CD14-positive monocyte (primary cell): ENCODE results near the gene TP53RK. TPM values are rescaled to one million over a fixed set of nuclear protein-coding genes. Genes with fewer than 3 reads are reported as not detected.
A peak's percentile ranks its signal among the peaks of the same experiment; 100 is the strongest.

ENCODE experiments used
- DNase-seq, 3 donors: peaks; one replicate each; pipeline ENCODE4 v3.0.0-alpha.2; 2011 to 2022
- H2AFZ ChIP-seq: 2 replicates; pipeline ENCODE4 v1.6.0; 2012; ENCODE audit warnings: mild to moderate bottlenecking, low read depth, low read length, inconsistent platforms; ENCODE audit not compliant: insufficient read depth, poor library complexity, severe bottlenecking
- H3K27ac ChIP-seq, 2 donors: 1 replicate in 1 of 2; 2 replicates in 1 of 2; pipeline ENCODE4 v1.5.1; 2012 to 2013; ENCODE audit warnings: low read length in 2 of 2, control low read depth in 1 of 2, inconsistent platforms in 1 of 2, low read depth in 1 of 2, mild to moderate bottlenecking in 1 of 2
- H3K27me3 ChIP-seq, 2 donors: one replicate each; pipeline versions ENCODE4 v1.6.0 to v1.6.1; 2011 to 2013; ENCODE audit warnings: low read length in 2 of 2; ENCODE audit not compliant: control insufficient read depth in 2 of 2, insufficient read depth in 2 of 2
- H3K36me3 ChIP-seq, 2 donors: replicated peaks in 1 of 2; 1 replicate in 1 of 2; 2 replicates in 1 of 2; pipeline versions ENCODE4 v1.5.1 to v1.6.1; 2012 to 2013; ENCODE audit warnings: low read length in 2 of 2, control low read depth in 1 of 2, inconsistent platforms in 1 of 2, mild to moderate bottlenecking in 1 of 2; ENCODE audit not compliant: insufficient read depth in 2 of 2, control insufficient read depth in 1 of 2
- H3K4me1 ChIP-seq, 2 donors: 1 replicate in 1 of 2; 2 replicates in 1 of 2; pipeline versions ENCODE4 v1.5.1 to v1.6.1; 2012 to 2013; ENCODE audit warnings: low read length in 2 of 2, control low read depth in 1 of 2, inconsistent platforms in 1 of 2, mild to moderate bottlenecking in 1 of 2, moderate library complexity in 1 of 2; ENCODE audit not compliant: insufficient read depth in 2 of 2, control insufficient read depth in 1 of 2
- H3K4me2 ChIP-seq: replicated peaks from 2 replicates; pipeline ENCODE3; 2012; ENCODE audit warnings: low read length, moderate library complexity, mild to moderate bottlenecking; ENCODE audit not compliant: poor library complexity, severe bottlenecking; ENCODE audit errors: extremely low read depth
- H3K4me3 ChIP-seq, 3 experiments: fragments of 200-600 bp in 1 of 3; sonication (generic) in 1 of 3; replicated peaks in 1 of 3; 1 replicate in 2 of 3; 2 replicates in 1 of 3; pipeline ENCODE4 v1.5.1; 2011 to 2013; ENCODE audit warnings: low read length in 3 of 3, mild to moderate bottlenecking in 3 of 3, control low read depth in 2 of 3, low read depth in 2 of 3, inconsistent platforms in 1 of 3, moderate library complexity in 1 of 3
- H3K79me2 ChIP-seq: 2 replicates; pipeline ENCODE4 v1.6.0; 2012; ENCODE audit warnings: mild to moderate bottlenecking, control low read depth, inconsistent platforms, low read length, moderate library complexity; ENCODE audit not compliant: insufficient read depth
- H3K9ac ChIP-seq: 2 replicates; pipeline ENCODE4 v1.6.0; 2017; ENCODE audit warnings: low read length, mild to moderate bottlenecking; ENCODE audit not compliant: insufficient read depth, poor library complexity, severe bottlenecking
- H3K9me3 ChIP-seq, 2 donors: replicated peaks in 1 of 2; 1 replicate in 1 of 2; 2 replicates in 1 of 2; pipeline versions ENCODE4 v1.5.1 to v1.6.1; 2012 to 2013; ENCODE audit warnings: low read length in 2 of 2, control low read depth in 1 of 2; ENCODE audit not compliant: control insufficient read depth in 1 of 2, insufficient read depth in 1 of 2
- H4K20me1 ChIP-seq: 2 replicates; pipeline ENCODE4 v1.6.0; 2012; ENCODE audit warnings: mild to moderate bottlenecking, low read length, control low read depth, moderate library complexity; ENCODE audit not compliant: insufficient read depth
- H3K27ac Mint-ChIP-seq, 7 donors: one replicate each; pipeline ENCODE4 v1.8.0; 2020; ENCODE audit warnings: mild to moderate bottlenecking in 7 of 7, mixed read lengths in 7 of 7, moderate library complexity in 6 of 7, inconsistent platforms in 2 of 7
- H3K27me3 Mint-ChIP-seq, 3 donors: one replicate each; pipeline ENCODE4 v1.8.0; 2021 to 2022; ENCODE audit warnings: low read depth in 3 of 3, mild to moderate bottlenecking in 3 of 3, mixed read lengths in 3 of 3, moderate library complexity in 3 of 3, inconsistent platforms in 1 of 3
- H3K36me3 Mint-ChIP-seq, 2 donors: one replicate each; pipeline ENCODE4 v1.8.0; 2020; ENCODE audit warnings: mixed read lengths in 2 of 2, inconsistent platforms in 1 of 2, mild to moderate bottlenecking in 1 of 2
- H3K4me1 Mint-ChIP-seq: one replicate; pipeline ENCODE4 v1.8.0; 2020; ENCODE audit warnings: mild to moderate bottlenecking, mixed read lengths
- H3K4me3 Mint-ChIP-seq, 2 donors: one replicate each; pipeline ENCODE4 v1.8.0; 2020; ENCODE audit warnings: mild to moderate bottlenecking in 2 of 2, mixed read lengths in 2 of 2, moderate library complexity in 1 of 2
- H3K9me3 Mint-ChIP-seq, 7 donors: one replicate each; pipeline ENCODE4 v1.8.0; 2020 to 2022; ENCODE audit warnings: mixed read lengths in 7 of 7, mild to moderate bottlenecking in 6 of 7, moderate library complexity in 6 of 7, inconsistent platforms in 2 of 7
- CTCF ChIP-seq: fragments of 200-600 bp; IDR thresholded peaks from one replicate; pipeline ENCODE4 v1.8.0; 2022; ENCODE audit warnings: antibody characterized with exemption, mild to moderate bottlenecking
- WGBS: methylation state at CpG from one replicate; pipeline ENCODE4 v1.1.5; 2013; ENCODE audit warnings: missing lambda C conversion rate; ENCODE audit not compliant: insufficient coverage; 5-methylcytosine and 5-hydroxymethylcytosine counted together
- intact Hi-C, 2 donors: fragments of 100-400 bp; cut with micrococcal nuclease; formaldehyde crosslinking; loops; one replicate each; pipeline versions ENCODE4 v1.15.0 to v1.15.1; 2023
- polyA plus RNA-seq, 3 donors: library from polyadenylated mRNA; depleted of rRNA in 1 of 3; unstranded in 2 of 3; stranded (reverse) in 1 of 3; fragments of 300-500 nt in 2 of 3; fragments of >200 nt in 1 of 3; fragmentation: Illumina TruSeq in 2 of 3; gene quantifications; 1 replicate in 2 of 3; 2 replicates in 1 of 3; pipeline ENCODE4 v1.2.3, GENCODE V29; 2012 to 2021

TP53RK gene
- polyA plus RNA-seq, 3 donors, result 1.4 to 10.9 (median 9.5) TPM

GRCh38 chr20:46674253-46675083 is 14.8 kb downstream of the TP53RK start:
- no peak overlapping the region for H3K27ac Mint-ChIP-seq
- Histone ChIP-seq H3K27me3 (no peaks in the 10 kb centered on the region), H3K36me3 (no peaks in the 10 kb centered on the region), H3K27ac (no peak overlapping the region), H3K4me2 (no peak overlapping the region), H2AFZ (no peak overlapping the region), H4K20me1 (no peaks in the 10 kb centered on the region), H3K4me1 (no peaks in the 10 kb centered on the region), H3K79me2 (no peaks in the 10 kb centered on the region), H3K9ac (no peak overlapping the region), H3K4me3 (no peak overlapping the region), H3K9me3 (peaks cover 4 to 11% of the 10 kb centered on the region in 2 donors)
- no peak for DNase-seq
- H3K36me3 Mint-ChIP-seq, result no peaks in the 10 kb centered on the region
- no peak for TF ChIP-seq CTCF
- H3K27me3 Mint-ChIP-seq, result peaks cover 0 to 6% (median 3%) of the 10 kb centered on the region in 3 donors
- no peaks in the 10 kb centered on the region for H3K4me1 Mint-ChIP-seq
- 92% methylated on average over 5 of the region's 14 CpGs for WGBS
- no peak overlapping the region for H3K4me3 Mint-ChIP-seq
- peaks cover 2 to 19% (median 9%) of the 10 kb centered on the region in 7 donors for H3K9me3 Mint-ChIP-seq
- intact Hi-C loops, result no loop called here

- Mint-ChIP-seq H3K27me3 (peaks cover 0 to 6% (median 3%) of the 10 kb centered on the region in 3 donors), H3K27ac (peak overlapping the region in 1 of 7 donors; percentile 59), H3K4me3 (no peak overlapping the region), H3K9me3 (peaks cover 2 to 20% (median 9%) of the 10 kb centered on the region in 7 donors), H3K4me1 (no peaks in the 10 kb centered on the region), H3K36me3 (no peaks in the 10 kb centered on the region)
- TF ChIP-seq CTCF, result no peak
- Histone ChIP-seq H3K4me1 (no peaks in the 10 kb centered on the region), H3K9me3 (peaks cover 4 to 11% of the 10 kb centered on the region in 2 donors), H3K27me3 (no peaks in the 10 kb centered on the region), H3K4me3 (no peak overlapping the region), H3K79me2 (no peaks in the 10 kb centered on the region), H3K36me3 (no peaks in the 10 kb centered on the region), H2AFZ (no peak overlapping the region), H4K20me1 (no peaks in the 10 kb centered on the region), H3K9ac (no peak overlapping the region), H3K4me2 (no peak overlapping the region), H3K27ac (no peak overlapping the region)
- no peak for DNase-seq
- intact Hi-C loops, result no loop called here
- whole genome bisulfite sequencing, result 77% methylated on average over 4 of the region's 11 CpGs
These were observed 15.6 kb downstream of the TP53RK start for GRCh38 chr20:46673394-46674252.
